RWPE2 (cell line): ENCODE measurements around the gene CMIP.

Experiments
- ATAC-seq: fragments of 200-7000 bp; cut with Tn5 transposase; 3 replicates; pipeline ENCODE4 v1.9.1; 2021; ENCODE audit warnings: low read depth
- DNase-seq: peaks from one replicate; pipeline ENCODE4 v3.0.0-alpha.2; 2020; ENCODE audit warnings: low spot score
- H3K27ac ChIP-seq: fragments of 450-650 bp; 2 replicates; pipeline ENCODE4 v1.5.1; 2017; ENCODE audit warnings: mild to moderate bottlenecking; ENCODE audit not compliant: poor library complexity, severe bottlenecking
- H3K27me3 ChIP-seq: fragments of 250-450 bp; sonication (Bioruptor Pico); 2 replicates; pipeline ENCODE4 v1.5.1; 2021; ENCODE audit warnings: mild to moderate bottlenecking, moderate library complexity; ENCODE audit not compliant: insufficient read depth, poor library complexity, severe bottlenecking
- H3K36me3 ChIP-seq: fragments of 250-450 bp; sonication (Bioruptor Pico); 2 replicates; pipeline ENCODE4 v1.5.1; 2020; ENCODE audit warnings: low read depth, mild to moderate bottlenecking, moderate library complexity
- H3K4me1 ChIP-seq: fragments of 250-450 bp; sonication (Bioruptor Pico); 2 replicates; pipeline ENCODE4 v1.5.1; 2021; ENCODE audit warnings: mild to moderate bottlenecking, moderate library complexity; ENCODE audit not compliant: insufficient read depth, poor library complexity, severe bottlenecking
- H3K4me3 ChIP-seq: fragments of 250-450 bp; sonication (Bioruptor Pico); 2 replicates; pipeline ENCODE4 v1.5.1; 2021; ENCODE audit warnings: mild to moderate bottlenecking, moderate library complexity; ENCODE audit not compliant: severe bottlenecking
- H3K9me3 ChIP-seq: fragments of 250-450 bp; sonication (Bioruptor Pico); 2 replicates; pipeline ENCODE4 v1.5.1; 2021; ENCODE audit warnings: mild to moderate bottlenecking, moderate library complexity; ENCODE audit not compliant: severe bottlenecking
- TF ChIP-seq, protein P1 (sequence below): fragments of 450-650 bp; IDR thresholded peaks from one replicate; pipeline ENCODE4 v1.5.1; 2017; ENCODE audit warnings: mild to moderate bottlenecking, moderate library complexity; ENCODE audit not compliant: poor library complexity, severe bottlenecking

CMIP gene

DNA sequence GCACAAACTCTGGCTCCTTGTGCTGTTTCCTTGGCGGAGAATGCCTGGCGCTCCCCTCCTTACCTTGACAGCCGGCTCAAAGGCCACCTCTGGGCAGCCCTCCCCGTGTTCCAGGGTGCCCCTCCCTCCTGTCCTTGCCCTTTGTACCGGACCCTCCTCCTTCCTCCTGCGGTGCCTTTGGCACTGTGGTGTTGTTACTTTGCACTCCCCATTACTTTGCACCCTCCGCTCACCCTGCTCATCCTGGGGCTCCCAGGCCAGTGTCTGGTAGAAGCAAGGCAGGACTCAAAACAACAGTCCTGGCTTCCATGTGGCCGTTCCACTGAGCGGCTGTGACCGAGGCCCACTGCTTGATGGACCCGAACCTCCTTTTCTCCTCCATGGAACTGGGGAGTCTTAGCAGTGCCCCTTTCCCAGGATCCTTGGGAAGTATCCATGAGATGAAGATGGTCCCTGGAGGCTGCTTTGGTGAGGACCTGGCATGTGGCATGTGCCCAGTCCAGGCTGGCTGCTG, 147.8 kb downstream of the CMIP start:
- Histone ChIP-seq H3K27ac (no peak overlapping the region), H3K4me3 (no peak overlapping the region), H3K27me3 (no peaks in the 10 kb centered on the region), H3K4me1 (no peaks in the 10 kb centered on the region), H3K9me3 (no peaks in the 10 kb centered on the region), H3K36me3 (peaks cover 3% of the 10 kb centered on the region)
- TF ChIP-seq, protein P1, sequence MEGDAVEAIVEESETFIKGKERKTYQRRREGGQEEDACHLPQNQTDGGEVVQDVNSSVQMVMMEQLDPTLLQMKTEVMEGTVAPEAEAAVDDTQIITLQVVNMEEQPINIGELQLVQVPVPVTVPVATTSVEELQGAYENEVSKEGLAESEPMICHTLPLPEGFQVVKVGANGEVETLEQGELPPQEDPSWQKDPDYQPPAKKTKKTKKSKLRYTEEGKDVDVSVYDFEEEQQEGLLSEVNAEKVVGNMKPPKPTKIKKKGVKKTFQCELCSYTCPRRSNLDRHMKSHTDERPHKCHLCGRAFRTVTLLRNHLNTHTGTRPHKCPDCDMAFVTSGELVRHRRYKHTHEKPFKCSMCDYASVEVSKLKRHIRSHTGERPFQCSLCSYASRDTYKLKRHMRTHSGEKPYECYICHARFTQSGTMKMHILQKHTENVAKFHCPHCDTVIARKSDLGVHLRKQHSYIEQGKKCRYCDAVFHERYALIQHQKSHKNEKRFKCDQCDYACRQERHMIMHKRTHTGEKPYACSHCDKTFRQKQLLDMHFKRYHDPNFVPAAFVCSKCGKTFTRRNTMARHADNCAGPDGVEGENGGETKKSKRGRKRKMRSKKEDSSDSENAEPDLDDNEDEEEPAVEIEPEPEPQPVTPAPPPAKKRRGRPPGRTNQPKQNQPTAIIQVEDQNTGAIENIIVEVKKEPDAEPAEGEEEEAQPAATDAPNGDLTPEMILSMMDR: no peak
- no peak for DNase-seq
- ATAC-seq: peak; percentile 12; the same call in 1 of the 3 replicates

GRCh38 chr16:81593481-81593880, 148.9 kb downstream of the CMIP start:
- DNase-seq: no peak
- H3K27ac ChIP-seq: no peak overlapping the region
- H3K4me1 ChIP-seq: peaks cover 3% of the 10 kb centered on the region
- H3K9me3 ChIP-seq: no peaks in the 10 kb centered on the region
- no peak overlapping the region for H3K4me3 ChIP-seq
- no peaks in the 10 kb centered on the region for H3K27me3 ChIP-seq
- TF ChIP-seq, protein P1: no peak
- ATAC-seq: peak; percentile 21; the same call in 1 of the 3 replicates
- no peaks in the 10 kb centered on the region; the same call in none of the 2 replicates for H3K36me3 ChIP-seq

DNA sequence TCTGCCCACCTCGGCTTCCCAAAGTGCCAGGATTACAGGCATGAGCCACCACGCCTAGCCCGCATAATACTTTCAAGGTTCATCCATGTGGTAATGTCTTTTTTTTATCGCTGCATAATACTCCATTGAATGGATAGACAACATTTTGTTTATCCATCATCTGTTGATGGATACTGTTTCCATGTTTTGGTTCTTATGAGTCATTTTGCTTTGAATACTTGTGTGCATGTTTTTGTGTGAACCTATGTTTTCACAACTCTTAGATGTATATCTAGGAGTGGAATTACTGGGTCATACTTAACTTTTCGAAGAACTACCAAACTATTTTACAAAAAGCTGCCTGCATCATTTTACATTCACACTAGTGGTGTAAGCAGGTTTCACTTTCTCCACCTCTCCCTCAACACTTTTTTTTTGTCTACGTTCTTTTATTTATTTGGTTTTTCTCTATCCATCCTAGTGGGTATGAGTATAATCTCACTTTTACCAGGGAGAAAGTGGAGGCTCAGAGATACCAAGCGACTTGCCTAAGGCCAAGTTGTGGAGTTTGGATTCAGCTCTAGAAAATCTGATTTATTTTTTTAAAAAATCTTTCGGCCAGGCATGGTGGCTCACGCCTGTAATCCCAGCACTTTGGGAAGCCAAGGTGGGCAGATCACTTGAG, 151.2 kb downstream of the CMIP start:
- no peak overlapping the region for H3K27ac ChIP-seq
- H3K9me3 ChIP-seq: no peaks in the 10 kb centered on the region
- no peak for ATAC-seq
- H3K36me3 ChIP-seq: no peaks in the 10 kb centered on the region; the same call in none of the 2 replicates
- DNase-seq: no peak
- no peak overlapping the region for H3K4me3 ChIP-seq
- TF ChIP-seq, protein P1: no peak
- H3K4me1 ChIP-seq: peaks cover 26% of the 10 kb centered on the region
- no peaks in the 10 kb centered on the region for H3K27me3 ChIP-seq

DNA sequence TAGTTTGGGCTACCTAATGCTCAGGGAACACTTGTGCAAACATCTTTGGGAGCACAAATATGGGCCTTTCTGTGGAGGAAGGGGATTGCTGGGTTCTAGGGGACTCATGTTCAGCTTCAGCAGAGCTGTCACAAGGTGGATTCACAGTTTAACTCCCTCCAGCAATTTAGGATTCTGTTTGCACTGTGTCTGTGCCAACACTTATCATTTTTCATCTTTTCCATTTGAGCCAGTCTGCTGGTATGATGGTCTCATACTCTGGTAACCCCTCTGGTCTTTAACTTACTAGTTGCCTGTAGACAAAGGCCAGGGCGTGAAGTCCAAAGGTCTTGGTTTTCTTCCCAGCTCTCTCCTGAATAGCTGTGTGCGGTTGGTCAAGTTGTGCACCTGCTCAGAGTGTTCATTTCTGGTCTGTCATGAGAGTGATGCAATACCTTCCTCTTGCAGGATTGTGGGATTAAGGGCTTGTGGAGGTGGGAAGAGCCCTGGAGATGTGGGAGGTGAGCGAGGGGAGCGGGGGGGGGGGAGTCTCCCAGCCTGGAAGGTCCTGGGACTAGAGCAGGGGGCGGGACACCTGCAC, 152.6 kb downstream of the CMIP start:
- no peaks in the 10 kb centered on the region for H3K27me3 ChIP-seq
- no peak overlapping the region for H3K4me3 ChIP-seq
- H3K4me1 ChIP-seq: peaks cover 40% of the 10 kb centered on the region
- H3K36me3 ChIP-seq: no peaks in the 10 kb centered on the region; the same call in none of the 2 replicates
- H3K9me3 ChIP-seq: no peaks in the 10 kb centered on the region
- DNase-seq (no peak), ATAC-seq (no peak)
- TF ChIP-seq, protein P1: no peak
- no peak overlapping the region for H3K27ac ChIP-seq

DNA sequence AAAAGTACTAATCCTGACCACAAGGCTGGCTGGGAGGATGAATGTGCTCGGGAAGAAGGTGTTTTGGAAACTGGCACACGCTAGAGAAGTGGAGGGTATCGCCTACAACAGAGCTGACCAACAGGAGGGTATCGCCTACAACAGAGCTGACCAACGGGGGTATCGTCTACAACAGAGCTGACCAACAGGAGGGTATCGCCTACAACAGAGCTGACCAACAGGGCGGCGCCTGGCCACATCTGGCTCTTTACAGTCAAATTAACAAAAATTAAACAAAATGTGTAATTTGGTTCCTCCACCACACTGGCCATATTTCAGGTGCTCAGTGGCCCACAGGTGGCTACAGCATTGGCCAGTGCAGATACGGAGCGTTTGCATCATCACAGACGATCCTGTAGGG, 153.5 kb downstream of the CMIP start:
- DNase-seq: no peak
- Histone ChIP-seq H3K9me3 (no peaks in the 10 kb centered on the region), H3K4me1 (peaks cover 41% of the 10 kb centered on the region), H3K27ac (peak overlapping the region; percentile 77), H3K4me3 (no peak overlapping the region), H3K27me3 (no peaks in the 10 kb centered on the region), H3K36me3 (no peaks in the 10 kb centered on the region; the same call in none of the 2 replicates)
- no peak for ATAC-seq
- TF ChIP-seq, protein P1: peak; percentile 31
